Lower leg skin (tissue), 4 donors: ENCODE results near the gene GAS2L2. TPM values are rescaled to one million over a fixed set of nuclear protein-coding genes. Genes with fewer than 3 reads are reported as not detected.
A peak's percentile ranks its signal among the peaks of the same experiment; 100 is the strongest.

ENCODE experiments used
- DNase-seq, 2 donors: peaks; one replicate each; pipeline ENCODE4 v3.0.0-alpha.2; 2019; ENCODE audit warnings: low spot score in 2 of 2
- H3K4me3 ChIP-seq: fragments of 200-600 bp; sonication (generic); 2 replicates; pipeline ENCODE4 v1.5.1; 2017; ENCODE audit warnings: mild to moderate bottlenecking, low read depth; ENCODE audit not compliant: poor library complexity, severe bottlenecking
- POLR2A ChIP-seq, 2 donors: fragments of 450-650 bp; IDR thresholded peaks; one replicate each; pipeline ENCODE4 v1.6.1; 2016 to 2017; ENCODE audit warnings: antibody characterized with exemption in 2 of 2, mild to moderate bottlenecking in 1 of 2, moderate library complexity in 1 of 2
- WGBS, 2 donors: methylation state at CpG; one replicate each; pipeline ENCODE4 v1.1.5; 2018; 5-methylcytosine and 5-hydroxymethylcytosine counted together
- intact Hi-C: fragments of 100-400 bp; cut with DNase I; formaldehyde crosslinking; loops from one replicate; pipeline ENCODE4 v1.15.0; 2023; ENCODE audit warnings: low total_unique reads
- total RNA-seq, 4 donors: library from RNA; depleted of rRNA; stranded (reverse); fragments of >200 nt; gene quantifications; one replicate each; pipeline ENCODE4 v1.1.0, GENCODE V29; 2016
- TF ChIP-seq, protein P1 (sequence below), 3 donors: fragments of 450-650 bp; IDR thresholded peaks; one replicate each; pipeline ENCODE4 v1.5.1; 2016; ENCODE audit warnings: antibody characterized with exemption in 3 of 3, mild to moderate bottlenecking in 3 of 3, moderate library complexity in 2 of 3

Gene GAS2L2
- total RNA-seq, 4 donors from 2014 or later, result 0.93 TPM; not detected in 3

DNA sequence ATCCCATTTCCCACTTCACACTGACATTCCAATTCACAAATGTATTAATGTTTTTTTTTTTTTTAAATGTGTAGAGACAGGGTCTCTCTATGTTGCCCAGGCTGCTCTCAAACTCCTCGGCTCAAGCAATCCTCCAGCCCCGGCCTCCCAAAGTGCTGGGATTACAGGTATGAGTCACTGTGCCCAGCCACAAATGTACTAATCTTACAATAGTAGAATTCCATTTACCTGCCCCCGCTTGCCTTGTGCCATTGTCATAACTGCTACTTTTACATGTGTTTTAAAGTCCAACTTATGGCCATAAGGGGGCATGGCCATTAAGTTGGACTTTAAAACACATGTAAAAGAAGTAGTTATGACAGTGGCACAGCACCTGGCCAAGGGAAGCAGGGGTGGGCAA, 37.8 kb upstream of the GAS2L2 start:
- intact Hi-C loops, result no loop called here
- TF ChIP-seq, protein P1, sequence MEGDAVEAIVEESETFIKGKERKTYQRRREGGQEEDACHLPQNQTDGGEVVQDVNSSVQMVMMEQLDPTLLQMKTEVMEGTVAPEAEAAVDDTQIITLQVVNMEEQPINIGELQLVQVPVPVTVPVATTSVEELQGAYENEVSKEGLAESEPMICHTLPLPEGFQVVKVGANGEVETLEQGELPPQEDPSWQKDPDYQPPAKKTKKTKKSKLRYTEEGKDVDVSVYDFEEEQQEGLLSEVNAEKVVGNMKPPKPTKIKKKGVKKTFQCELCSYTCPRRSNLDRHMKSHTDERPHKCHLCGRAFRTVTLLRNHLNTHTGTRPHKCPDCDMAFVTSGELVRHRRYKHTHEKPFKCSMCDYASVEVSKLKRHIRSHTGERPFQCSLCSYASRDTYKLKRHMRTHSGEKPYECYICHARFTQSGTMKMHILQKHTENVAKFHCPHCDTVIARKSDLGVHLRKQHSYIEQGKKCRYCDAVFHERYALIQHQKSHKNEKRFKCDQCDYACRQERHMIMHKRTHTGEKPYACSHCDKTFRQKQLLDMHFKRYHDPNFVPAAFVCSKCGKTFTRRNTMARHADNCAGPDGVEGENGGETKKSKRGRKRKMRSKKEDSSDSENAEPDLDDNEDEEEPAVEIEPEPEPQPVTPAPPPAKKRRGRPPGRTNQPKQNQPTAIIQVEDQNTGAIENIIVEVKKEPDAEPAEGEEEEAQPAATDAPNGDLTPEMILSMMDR (IDR thresholded peaks at IDR 0.05), result no peak
- no peak for TF ChIP-seq POLR2A (IDR thresholded peaks at IDR 0.05)
- 65 to 69% methylated on average over 3 of the region's 3 CpGs for WGBS, 2 donors
- peak in 1 of 2 donors; percentile 64 for DNase-seq
- no peak overlapping the region for H3K4me3 ChIP-seq

DNA sequence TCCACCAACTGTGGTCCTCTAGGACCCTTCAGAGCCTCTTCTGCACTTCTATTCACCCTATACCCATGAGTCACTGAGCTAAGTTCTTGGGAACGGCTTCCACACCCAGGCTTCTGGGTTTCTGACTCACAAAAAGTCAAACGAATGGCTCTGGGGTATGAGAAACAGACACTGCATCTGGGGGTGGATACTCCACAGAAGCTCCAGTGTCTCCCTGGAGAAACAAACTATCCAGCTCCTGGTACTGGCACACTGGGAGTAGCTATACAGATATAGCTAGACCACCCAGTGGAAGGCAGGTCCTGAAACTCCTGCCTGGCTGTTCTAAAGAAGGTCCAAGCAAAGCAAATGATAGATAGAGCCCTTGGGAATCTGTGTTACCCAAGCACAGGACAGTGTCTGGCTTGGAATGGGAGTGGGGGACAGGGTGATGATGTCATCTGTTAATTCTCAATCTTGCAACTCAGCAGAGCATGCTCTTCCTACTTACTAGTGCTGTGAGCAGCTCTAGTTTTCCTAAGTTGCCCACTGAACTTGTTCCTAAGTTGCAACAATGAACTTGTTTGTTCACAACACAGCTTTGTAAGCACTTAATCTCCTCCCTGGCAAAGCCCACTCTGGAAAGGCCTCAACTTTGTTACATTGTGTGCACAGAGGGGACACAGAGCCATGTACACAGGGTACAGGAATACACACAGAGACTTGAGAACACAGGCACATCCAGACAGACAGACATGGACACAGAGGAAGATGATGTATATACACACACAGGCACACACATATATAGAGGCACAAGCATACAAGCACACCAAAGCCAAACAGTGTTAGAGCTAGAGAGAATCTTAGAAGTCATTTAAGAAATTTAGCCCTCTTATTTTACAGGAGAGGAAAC, 35.7 kb upstream of the GAS2L2 start:
- intact Hi-C loops, result no loop called here
- 13 to 27% methylated on average over 2 of the region's 2 CpGs for WGBS, 2 donors
- H3K4me3 ChIP-seq, result no peak overlapping the region
- no peak for TF ChIP-seq POLR2A (IDR thresholded peaks at IDR 0.05)
- TF ChIP-seq, protein P1 (IDR thresholded peaks at IDR 0.05), result no peak
- peak; percentile 39 to 68 for DNase-seq

DNA sequence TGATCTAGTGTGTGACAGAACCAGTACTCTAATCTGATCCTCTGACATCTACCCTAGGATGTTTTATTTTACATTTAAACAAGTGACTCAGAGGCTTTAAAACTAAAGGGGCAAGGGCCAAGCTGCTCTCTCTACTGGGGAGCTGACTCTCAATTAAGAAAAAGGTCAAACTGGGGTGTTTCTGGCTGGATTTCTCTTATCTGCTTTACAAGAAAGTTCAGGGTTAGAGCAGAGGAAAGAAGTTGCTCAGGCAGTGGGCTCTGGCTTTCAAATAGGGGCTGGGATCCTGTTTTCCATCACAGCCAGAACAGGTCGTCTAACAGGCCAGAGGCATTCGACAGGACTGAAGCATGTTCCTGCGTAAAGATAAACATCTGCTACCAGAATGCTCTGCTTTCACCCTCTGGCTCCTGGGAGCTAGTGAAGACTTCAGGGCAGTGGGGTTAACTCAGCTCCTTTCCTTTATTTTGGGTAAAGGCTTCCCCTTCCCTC, 33.9 kb upstream of the GAS2L2 start:
- no peak overlapping the region for H3K4me3 ChIP-seq
- intact Hi-C loops, result no loop called here
- 26 to 36% methylated on average over 3 of the region's 3 CpGs for WGBS, 2 donors
- peak in 1 of 2 donors; percentile 61 for DNase-seq
- TF ChIP-seq, protein P1 (IDR thresholded peaks at IDR 0.05), result no peak
- no peak for TF ChIP-seq POLR2A (IDR thresholded peaks at IDR 0.05)

DNA sequence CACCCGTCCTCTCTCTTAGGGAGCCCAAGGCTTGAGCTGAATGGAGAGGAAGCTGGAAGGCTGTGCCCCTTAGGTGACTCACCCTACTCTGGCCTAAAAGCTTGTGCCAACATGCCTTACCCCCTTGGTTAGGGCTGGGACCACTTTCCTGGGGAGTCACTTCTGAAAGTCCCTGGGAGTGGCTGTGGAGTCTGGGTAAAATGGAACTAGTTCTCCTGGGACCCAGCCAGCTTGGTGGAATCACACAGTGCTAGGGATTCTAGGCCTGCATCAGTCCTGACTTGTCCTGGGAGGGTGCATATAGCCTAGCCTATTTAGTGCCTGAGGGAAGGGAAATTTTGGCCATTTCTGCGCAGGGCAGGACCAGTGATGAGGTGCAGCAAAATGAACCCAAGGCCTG, 31.9 kb upstream of the GAS2L2 start:
- DNase-seq, result peak in 1 of 2 donors; percentile 43
- TF ChIP-seq, protein P1 (IDR thresholded peaks at IDR 0.05), result no peak
- no peak for TF ChIP-seq POLR2A (IDR thresholded peaks at IDR 0.05)
- intact Hi-C loops, result no loop called here
- H3K4me3 ChIP-seq, result no peak overlapping the region
- WGBS, 2 donors, result 48 to 70% methylated on average over 2 of the region's 2 CpGs

DNA sequence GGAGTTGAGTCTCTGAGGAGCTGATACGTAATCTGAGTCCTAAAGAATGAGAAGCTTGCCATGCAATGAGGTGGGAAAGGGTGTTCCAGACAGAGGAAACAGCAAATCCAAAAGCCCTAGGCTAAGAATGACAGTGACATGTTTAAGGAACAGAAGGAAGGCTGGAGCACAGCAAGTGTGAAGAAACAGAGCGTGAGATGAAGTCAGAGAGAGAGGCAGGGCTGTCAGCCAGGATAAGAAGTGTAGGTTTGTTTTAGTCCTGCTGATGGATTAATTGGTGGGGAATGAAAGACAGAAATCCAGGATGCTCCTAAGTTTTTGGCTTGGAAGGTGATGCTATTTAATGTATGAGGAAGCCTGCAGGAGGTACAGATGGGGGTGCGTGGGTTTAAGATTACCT, 27.9 kb upstream of the GAS2L2 start:
- WGBS, 2 donors, result 72 to 76% methylated on average over 3 of the region's 3 CpGs
- no peak for DNase-seq
- intact Hi-C loops, result no loop called here
- no peak for TF ChIP-seq POLR2A (IDR thresholded peaks at IDR 0.05)
- TF ChIP-seq, protein P1 (IDR thresholded peaks at IDR 0.05), result no peak
- H3K4me3 ChIP-seq, result no peak overlapping the region
